Measurements from ENCODE around the gene SETD7.

The SETD7 gene

DNA sequence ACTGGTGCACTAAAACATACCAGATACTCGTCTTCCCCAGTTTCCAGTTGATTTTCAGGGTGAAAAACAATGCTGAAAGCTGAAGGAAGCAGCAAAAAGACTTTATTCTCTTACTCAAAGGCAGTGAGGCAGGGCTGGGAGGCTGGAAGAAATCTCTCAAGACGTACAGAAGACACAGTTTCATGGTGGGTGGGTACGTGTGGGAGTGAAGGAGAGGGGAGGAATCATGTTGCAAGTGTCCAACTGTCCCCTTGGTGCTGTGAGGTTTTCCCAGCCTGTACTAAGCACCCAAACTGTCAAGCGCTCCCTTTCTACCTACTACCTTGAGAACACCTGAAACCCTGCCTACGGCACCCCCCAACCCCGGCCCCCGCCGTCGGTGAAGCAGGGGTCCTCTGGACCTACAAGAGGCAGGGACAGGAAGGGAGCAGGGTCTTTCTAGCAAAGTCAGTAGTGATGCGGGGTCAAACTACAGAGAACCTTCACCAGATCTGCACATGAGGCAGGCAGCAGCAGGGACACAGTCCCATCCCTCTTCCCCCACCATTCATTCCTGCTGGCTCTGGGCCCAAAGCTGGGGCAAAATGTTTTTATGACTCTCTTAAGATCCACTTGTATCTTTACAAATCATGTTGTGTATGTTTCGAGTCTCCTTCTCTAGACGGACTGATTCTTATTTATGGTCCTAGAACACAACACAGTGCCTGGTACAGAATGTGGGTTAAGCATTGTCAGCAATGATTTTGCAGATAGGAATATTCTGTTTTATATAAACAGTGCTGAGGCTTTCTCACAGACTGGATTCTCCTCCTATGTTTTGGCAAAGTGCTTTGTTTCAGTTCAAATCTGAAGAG lies 2.4 kb upstream of the SETD7 start:
- Histone ChIP-seq H3K9me3 (ENCODE audit: control insufficient read depth, insufficient read depth, low read depth, low read length) (no peaks in the 10 kb centered on the region), H3K4me1 (ENCODE audit: control insufficient read depth, insufficient read depth, low read length) (peaks cover 33% of the 10 kb centered on the region), H3K27me3 (ENCODE audit: control insufficient read depth, insufficient read depth, low read length) (peaks cover 40% of the 10 kb centered on the region), H3K36me3 (ENCODE audit: control insufficient read depth, insufficient read depth, low read length) (no peaks in the 10 kb centered on the region), H3K9ac (ENCODE audit: low read length) (no peak overlapping the region), H3K4me3 (ENCODE audit: low read depth, low read length) (no peak overlapping the region), H3K27ac (ENCODE audit: low read depth, low read length) (no peak overlapping the region)

DNA sequence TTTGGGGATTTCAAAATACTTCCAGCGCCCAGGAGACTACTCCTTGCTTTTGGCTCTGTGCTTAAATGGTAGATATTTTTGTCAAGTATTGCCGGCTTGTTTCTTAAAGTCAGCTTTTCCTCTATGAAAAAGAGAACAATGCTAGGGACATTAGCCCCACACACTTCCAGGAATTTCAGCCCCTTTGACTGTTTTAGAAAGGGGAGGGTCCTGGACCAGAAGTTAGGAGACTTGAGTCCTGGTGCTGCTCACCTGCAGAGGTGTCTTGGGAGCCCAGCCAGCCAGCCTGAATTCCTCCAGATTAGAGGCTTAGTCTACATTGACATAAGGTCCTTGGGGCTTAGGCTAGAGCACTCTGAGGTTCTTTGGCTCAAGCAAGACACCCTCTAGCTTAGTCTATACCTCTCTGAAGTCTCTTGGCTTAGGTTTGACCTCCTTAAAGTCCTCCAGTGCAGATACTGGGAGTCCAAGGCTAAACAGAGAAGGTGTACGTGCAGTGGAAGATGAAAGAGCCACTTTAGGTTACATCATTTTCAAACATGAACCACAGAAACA lies 1.6 kb upstream of the SETD7 start:
- H3K9ac ChIP-seq (ENCODE audit: low read length), result peak overlapping the region; percentile 45
- no peak overlapping the region for H3K27ac ChIP-seq (ENCODE audit: low read depth, low read length)
- peaks cover 38% of the 10 kb centered on the region for H3K4me1 ChIP-seq (ENCODE audit: control insufficient read depth, insufficient read depth, low read length)
- peaks cover 40% of the 10 kb centered on the region for H3K27me3 ChIP-seq (ENCODE audit: control insufficient read depth, insufficient read depth, low read length)
- H3K4me3 ChIP-seq (ENCODE audit: low read depth, low read length), result peak overlapping the region; percentile 83
- H3K36me3 ChIP-seq (ENCODE audit: control insufficient read depth, insufficient read depth, low read length), result no peaks in the 10 kb centered on the region
- no peaks in the 10 kb centered on the region for H3K9me3 ChIP-seq (ENCODE audit: control insufficient read depth, insufficient read depth, low read depth, low read length)

DNA sequence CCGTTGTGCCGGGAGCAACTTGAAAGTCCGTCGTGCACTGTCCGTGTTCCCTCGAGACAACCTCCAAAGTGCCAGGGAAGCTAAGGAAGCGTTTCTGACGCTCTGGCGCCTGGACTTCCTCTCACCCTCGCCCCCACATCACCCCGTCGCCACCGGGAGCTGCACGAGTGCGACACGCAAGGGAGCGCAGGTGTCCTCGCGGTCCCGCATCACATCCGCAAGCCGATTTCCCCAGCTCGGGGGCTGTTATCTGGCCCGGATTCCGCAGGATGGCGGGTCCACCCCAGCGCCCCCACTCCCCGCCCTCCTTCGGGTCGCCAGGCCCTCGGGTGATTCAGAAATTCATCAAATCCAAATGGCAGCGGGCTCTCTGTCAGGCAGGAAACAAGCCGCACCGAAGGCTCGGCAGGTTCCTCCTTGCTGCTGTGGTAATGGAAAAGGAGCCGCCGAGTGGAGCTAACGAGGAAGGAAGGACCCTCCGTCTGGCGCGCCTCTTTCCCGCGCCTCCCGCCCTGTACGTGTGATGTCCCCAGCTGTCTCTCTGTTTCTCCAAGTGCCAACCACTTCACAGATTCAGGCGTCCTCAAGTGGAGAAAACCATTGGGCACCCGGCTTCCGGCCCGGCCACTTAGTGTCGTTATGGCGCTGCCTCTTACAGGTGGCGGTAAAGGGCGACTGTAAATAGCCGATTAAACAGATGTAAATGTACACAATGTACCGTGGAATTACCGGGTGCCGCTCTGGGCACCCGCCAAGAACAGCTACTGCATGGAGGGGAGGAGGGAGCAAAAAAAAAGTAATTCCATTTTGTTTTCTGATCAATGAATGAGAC lies 921 bp upstream of the SETD7 start:
- peaks cover 45% of the 10 kb centered on the region for H3K4me1 ChIP-seq (ENCODE audit: control insufficient read depth, insufficient read depth, low read length)
- no peaks in the 10 kb centered on the region for H3K36me3 ChIP-seq (ENCODE audit: control insufficient read depth, insufficient read depth, low read length)
- H3K9ac ChIP-seq (ENCODE audit: low read length), result peak overlapping the region; percentile 92
- peaks cover 40% of the 10 kb centered on the region for H3K27me3 ChIP-seq (ENCODE audit: control insufficient read depth, insufficient read depth, low read length)
- peak overlapping the region; percentile 83 for H3K4me3 ChIP-seq (ENCODE audit: low read depth, low read length)
- H3K27ac ChIP-seq (ENCODE audit: low read depth, low read length), result no peak overlapping the region; the same call in 1 of the 2 replicates
- no peaks in the 10 kb centered on the region for H3K9me3 ChIP-seq (ENCODE audit: control insufficient read depth, insufficient read depth, low read depth, low read length)

DNA sequence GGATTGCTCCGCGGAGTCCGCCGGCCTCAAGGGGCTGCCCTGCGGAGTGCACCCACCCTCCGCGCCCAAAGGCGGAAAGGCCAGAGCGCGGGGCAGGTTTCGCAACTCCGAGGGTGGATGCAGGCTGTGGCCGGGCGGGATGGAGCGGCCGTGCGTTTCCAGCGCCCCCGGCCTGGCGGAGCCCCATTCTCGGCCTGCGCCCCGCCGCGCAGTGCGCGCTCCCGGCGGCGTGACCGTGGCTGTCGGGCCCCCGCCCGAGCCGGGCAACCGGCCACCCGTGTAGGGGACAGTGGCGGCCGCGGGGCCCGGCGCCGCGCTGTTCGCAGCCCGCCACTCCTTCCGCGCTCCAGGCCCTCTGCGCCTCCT lies 331 bp downstream of the SETD7 start:
- H3K9ac ChIP-seq (ENCODE audit: low read length), result peak overlapping the region; percentile 92
- peaks cover 40% of the 10 kb centered on the region for H3K27me3 ChIP-seq (ENCODE audit: control insufficient read depth, insufficient read depth, low read length)
- no peaks in the 10 kb centered on the region for H3K9me3 ChIP-seq (ENCODE audit: control insufficient read depth, insufficient read depth, low read depth, low read length)
- H3K36me3 ChIP-seq (ENCODE audit: control insufficient read depth, insufficient read depth, low read length), result no peaks in the 10 kb centered on the region
- H3K27ac ChIP-seq (ENCODE audit: low read depth, low read length), result peak overlapping the region; percentile 62; the same call in 1 of the 2 replicates
- H3K4me3 ChIP-seq (ENCODE audit: low read depth, low read length), result peak overlapping the region; percentile 83
- H3K4me1 ChIP-seq (ENCODE audit: control insufficient read depth, insufficient read depth, low read length), result peaks cover 52% of the 10 kb centered on the region

DNA sequence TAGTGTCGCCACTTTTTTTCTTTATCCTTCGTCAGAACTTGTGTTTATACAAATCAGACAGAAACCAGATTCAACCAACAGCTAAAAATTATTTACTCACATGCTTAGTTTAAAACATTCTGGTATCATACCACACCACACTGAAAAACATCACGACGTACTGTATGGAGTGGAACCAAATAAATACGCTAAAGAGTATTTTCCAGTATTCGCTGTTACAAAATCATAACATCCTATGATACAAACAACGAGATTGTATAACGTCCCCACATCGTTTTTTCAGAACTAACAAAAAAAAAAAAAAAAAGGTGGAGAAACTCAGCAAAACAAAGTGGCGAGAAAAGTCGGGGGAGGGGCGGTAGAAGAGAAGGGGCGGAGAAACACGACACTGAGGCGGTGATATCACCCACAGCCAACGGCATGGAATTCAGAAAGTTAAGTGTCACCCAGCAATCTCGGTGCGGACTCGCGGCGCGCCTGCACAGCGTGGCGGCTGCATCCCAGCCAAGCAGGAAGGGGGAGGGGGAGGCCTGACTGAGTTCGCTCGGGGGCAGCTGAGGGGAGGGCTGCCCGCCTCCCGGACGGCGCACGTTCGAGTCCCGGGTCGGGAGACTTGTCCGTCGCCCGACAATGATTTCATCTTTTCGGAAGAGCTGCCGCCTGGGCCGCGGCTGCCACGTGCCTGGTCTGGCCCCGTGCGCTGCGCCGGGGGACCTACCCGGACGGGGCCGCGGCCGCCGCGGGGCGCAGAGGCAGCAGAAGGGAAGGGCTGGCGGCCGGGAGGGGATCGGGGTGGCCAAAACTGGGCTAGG lies 920 bp downstream of the SETD7 start:
- Histone ChIP-seq H3K9ac (ENCODE audit: low read length) (peak overlapping the region; percentile 92), H3K9me3 (ENCODE audit: control insufficient read depth, insufficient read depth, low read depth, low read length) (no peaks in the 10 kb centered on the region), H3K4me3 (ENCODE audit: low read depth, low read length) (peak overlapping the region; percentile 83), H3K27me3 (ENCODE audit: control insufficient read depth, insufficient read depth, low read length) (peaks cover 40% of the 10 kb centered on the region), H3K4me1 (ENCODE audit: control insufficient read depth, insufficient read depth, low read length) (peaks cover 52% of the 10 kb centered on the region), H3K36me3 (ENCODE audit: control insufficient read depth, insufficient read depth, low read length) (no peaks in the 10 kb centered on the region), H3K27ac (ENCODE audit: low read depth, low read length) (peak overlapping the region; percentile 62; the same call in 1 of the 2 replicates)

DNA sequence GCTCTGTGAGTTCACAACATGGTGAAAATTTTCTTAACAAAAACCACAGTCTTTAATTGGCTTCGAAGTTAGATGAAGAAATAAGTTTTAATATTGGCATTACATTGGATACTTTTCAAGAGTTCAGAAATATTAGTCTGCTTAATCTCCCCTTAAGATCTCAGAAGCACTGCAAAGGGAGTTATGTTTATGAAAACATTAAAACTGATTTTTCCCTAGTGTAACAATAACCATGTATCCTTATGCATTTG lies 1.5 kb downstream of the SETD7 start:
- Histone ChIP-seq H3K27ac (ENCODE audit: low read depth, low read length) (no peak overlapping the region), H3K4me1 (ENCODE audit: control insufficient read depth, insufficient read depth, low read length) (peaks cover 49% of the 10 kb centered on the region), H3K9ac (ENCODE audit: low read length) (no peak overlapping the region), H3K9me3 (ENCODE audit: control insufficient read depth, insufficient read depth, low read depth, low read length) (no peaks in the 10 kb centered on the region), H3K4me3 (ENCODE audit: low read depth, low read length) (peak overlapping the region; percentile 83), H3K36me3 (ENCODE audit: control insufficient read depth, insufficient read depth, low read length) (no peaks in the 10 kb centered on the region), H3K27me3 (ENCODE audit: control insufficient read depth, insufficient read depth, low read length) (peaks cover 36% of the 10 kb centered on the region)

DNA sequence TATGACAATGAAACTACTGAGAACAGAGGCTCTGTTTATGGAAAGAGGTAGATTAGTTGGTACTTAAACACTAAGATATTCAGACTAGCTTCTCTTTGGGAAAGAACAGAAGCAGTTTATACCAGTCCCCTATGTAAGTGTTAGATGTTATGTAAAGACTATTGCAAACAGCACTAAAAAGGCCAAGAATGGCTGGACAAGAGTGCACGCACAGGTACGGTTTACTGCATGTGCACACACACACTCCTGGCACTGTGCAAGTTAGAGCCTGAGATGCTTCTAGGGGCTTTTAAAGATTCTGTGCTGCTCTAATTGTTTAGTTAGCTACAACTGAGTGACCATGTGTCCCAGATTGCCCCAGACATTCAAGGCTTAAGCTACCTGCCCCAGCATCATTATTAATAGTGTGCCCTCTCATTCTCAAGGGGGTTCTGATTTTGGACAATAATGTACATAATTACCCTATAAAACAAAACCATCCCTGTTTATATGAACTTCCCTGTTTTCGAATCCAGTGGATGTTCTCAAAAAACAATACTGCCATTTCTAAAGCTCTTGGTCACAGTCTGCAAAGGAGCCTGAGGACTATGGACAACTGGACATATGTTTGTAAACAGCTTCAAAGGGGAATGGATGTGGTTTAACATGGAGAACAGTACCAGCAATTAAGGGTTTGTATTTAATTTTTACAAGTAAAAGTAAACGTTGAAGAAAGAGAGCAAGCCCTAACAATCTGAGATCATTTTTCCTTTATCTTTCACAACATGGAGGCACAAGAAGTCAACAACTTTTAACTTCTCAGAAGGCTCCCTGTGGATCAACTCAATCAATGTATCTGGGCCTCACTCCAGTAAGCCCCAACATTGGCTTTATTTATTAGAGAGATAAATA lies 2.0 kb downstream of the SETD7 start:
- H3K9me3 ChIP-seq (ENCODE audit: control insufficient read depth, insufficient read depth, low read depth, low read length), result no peaks in the 10 kb centered on the region
- H3K27ac ChIP-seq (ENCODE audit: low read depth, low read length), result no peak overlapping the region
- H3K4me3 ChIP-seq (ENCODE audit: low read depth, low read length), result peak overlapping the region; percentile 83
- H3K9ac ChIP-seq (ENCODE audit: low read length), result no peak overlapping the region
- no peaks in the 10 kb centered on the region for H3K36me3 ChIP-seq (ENCODE audit: control insufficient read depth, insufficient read depth, low read length)
- H3K4me1 ChIP-seq (ENCODE audit: control insufficient read depth, insufficient read depth, low read length), result peaks cover 47% of the 10 kb centered on the region
- H3K27me3 ChIP-seq (ENCODE audit: control insufficient read depth, insufficient read depth, low read length), result peaks cover 30% of the 10 kb centered on the region

DNA sequence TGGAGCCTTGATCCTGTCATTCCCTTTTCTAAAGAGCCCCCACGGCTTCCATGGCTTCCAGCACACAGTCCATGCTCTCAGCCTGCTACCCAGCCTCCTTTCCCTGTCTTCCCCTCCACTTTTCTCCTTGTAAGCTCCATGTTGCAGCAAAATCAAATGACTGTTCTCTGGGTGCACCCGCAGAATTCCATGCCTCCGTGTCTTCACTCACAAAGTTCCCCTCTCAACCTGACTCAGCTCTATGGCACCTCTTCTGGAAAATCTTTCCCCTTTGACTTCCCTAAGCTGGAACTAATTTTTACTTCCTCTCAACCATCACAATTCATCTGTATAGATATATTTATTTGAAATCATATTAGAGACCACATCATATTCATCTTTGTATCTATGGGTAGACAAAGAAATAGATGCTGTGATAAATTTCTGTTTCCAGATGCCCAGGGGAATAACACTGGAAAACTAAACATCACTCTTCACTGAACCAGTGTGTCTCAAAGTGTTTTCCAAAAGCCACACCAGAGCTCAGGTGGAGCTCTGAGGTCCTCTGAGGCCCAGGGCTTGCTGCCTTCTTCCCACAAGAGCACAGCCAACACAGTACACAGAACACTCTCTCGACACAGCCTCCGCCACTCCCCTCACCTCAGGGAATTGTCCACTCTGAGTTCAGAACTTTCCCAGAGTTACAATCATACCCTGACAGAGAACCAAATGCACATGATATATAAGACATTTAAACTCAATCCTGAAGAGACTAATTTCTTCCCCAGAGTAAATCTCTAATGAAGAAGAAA lies 3.3 kb downstream of the SETD7 start:
- H3K27ac ChIP-seq (ENCODE audit: low read depth, low read length), result no peak overlapping the region
- no peaks in the 10 kb centered on the region for H3K36me3 ChIP-seq (ENCODE audit: control insufficient read depth, insufficient read depth, low read length)
- H3K27me3 ChIP-seq (ENCODE audit: control insufficient read depth, insufficient read depth, low read length), result peaks cover 17% of the 10 kb centered on the region
- H3K4me3 ChIP-seq (ENCODE audit: low read depth, low read length), result peak overlapping the region; percentile 18; the same call in 1 of the 2 replicates
- H3K9me3 ChIP-seq (ENCODE audit: control insufficient read depth, insufficient read depth, low read depth, low read length), result no peaks in the 10 kb centered on the region
- peaks cover 44% of the 10 kb centered on the region for H3K4me1 ChIP-seq (ENCODE audit: control insufficient read depth, insufficient read depth, low read length)
- peak overlapping the region; percentile 40 for H3K9ac ChIP-seq (ENCODE audit: low read length)

DNA sequence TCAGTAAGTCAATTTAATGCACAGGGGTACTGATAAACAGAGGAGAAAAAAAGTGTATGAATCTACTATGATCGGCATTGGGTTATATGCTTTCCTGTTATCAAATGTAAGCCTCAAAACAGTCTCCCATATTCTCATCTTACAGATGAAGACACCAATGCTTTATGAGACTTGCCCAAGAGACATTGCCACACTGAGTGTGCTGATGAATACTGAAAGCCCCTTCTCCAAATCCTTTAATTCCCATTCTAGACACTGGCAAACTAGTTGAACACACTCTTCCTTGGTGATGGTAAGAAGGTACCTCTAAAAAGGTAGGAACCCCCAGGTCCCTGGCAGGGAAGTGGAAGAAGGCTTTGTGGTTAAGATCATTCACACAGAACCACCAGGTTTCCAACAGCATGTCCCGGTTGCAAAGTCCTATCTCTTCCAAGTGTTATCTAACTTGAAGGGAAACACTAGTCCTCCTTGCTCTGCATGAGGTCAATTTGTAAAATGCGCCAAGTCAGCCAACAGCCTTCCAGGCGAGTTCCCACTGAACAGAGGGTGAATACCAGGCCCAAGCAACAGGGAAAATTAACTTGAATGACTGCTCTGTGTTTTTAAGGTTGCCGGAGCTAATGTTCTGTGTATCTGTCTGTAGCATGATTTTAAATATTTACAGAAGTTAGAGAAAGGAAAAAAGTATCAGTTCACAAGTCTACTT lies 5.1 kb downstream of the SETD7 start:
- Histone ChIP-seq H3K9ac (ENCODE audit: low read length) (no peak overlapping the region), H3K4me3 (ENCODE audit: low read depth, low read length) (peak overlapping the region; percentile 12; the same call in 1 of the 2 replicates), H3K36me3 (ENCODE audit: control insufficient read depth, insufficient read depth, low read length) (0 out of 2 replicates have a peak, but pooled peaks cover 7% of the 10 kb centered on the region), H3K27me3 (ENCODE audit: control insufficient read depth, insufficient read depth, low read length) (no peaks in the 10 kb centered on the region; the same call in 1 of the 2 replicates), H3K27ac (ENCODE audit: low read depth, low read length) (no peak overlapping the region; the same call in 1 of the 2 replicates), H3K9me3 (ENCODE audit: control insufficient read depth, insufficient read depth, low read depth, low read length) (no peaks in the 10 kb centered on the region), H3K4me1 (ENCODE audit: control insufficient read depth, insufficient read depth, low read length) (peaks cover 37% of the 10 kb centered on the region)

Measured in HUES6 (cell line).